ENCODE measurements around the gene LIPE. TPM values are rescaled to one million over a fixed set of nuclear protein-coding genes. Genes with fewer than 3 reads are reported as not detected.

Gene LIPE
- total RNA-seq, 1 donor, result 3.0 TPM

DNA sequence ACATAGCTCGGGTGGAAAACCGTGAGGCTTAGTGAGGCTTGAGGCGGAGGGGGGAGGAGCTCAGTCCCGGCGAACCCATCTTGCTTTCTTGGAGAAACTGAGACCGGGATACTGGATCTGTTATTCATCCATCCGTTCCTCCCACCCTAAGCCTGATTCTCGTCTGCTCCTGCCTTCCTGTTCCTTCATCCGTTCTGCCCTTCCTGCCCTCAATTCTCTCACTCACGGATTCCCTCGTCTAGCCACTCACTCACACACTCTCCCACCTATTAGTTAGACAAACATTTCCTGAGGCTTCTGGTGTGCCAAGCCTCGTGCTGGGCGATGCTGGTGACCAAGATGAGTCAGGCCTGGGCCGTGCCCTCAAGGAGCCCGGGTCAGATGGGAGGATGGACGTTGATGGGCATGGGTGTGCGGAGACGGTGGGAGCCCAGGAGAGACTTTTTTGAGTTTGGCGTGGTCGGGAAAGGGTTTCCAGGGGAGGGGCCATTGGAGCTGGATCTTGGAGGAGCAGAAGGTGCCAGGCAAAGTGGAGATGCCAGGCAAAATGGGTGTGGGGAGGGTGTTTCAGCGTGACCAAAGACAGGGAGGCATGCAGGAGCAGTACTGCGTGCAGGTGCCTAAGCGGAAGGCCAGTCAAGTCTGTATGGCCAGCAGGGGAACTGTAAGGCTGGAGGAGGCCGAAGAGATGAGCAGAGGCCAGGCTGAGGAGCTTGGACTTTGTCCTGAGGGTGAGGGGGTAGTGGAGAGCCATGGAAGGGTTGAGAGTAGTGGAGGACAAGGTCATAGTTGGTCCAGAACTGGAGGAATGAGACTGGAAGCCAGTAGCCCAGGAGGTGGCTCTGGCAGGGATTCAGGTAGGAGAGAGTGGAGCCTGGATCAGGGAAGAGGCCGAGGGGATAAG is 29.7 kb downstream of the LIPE start:
- no peak for TF ChIP-seq CTCF (IDR thresholded peaks at IDR 0.05; ENCODE audit: insufficient read depth, low read depth, low read length)
- DNase-seq (ENCODE audit: low read depth), result no peak
- H3K4me3 ChIP-seq (ENCODE audit: low read depth, low read length), result peak overlapping the region; percentile 75

DNA sequence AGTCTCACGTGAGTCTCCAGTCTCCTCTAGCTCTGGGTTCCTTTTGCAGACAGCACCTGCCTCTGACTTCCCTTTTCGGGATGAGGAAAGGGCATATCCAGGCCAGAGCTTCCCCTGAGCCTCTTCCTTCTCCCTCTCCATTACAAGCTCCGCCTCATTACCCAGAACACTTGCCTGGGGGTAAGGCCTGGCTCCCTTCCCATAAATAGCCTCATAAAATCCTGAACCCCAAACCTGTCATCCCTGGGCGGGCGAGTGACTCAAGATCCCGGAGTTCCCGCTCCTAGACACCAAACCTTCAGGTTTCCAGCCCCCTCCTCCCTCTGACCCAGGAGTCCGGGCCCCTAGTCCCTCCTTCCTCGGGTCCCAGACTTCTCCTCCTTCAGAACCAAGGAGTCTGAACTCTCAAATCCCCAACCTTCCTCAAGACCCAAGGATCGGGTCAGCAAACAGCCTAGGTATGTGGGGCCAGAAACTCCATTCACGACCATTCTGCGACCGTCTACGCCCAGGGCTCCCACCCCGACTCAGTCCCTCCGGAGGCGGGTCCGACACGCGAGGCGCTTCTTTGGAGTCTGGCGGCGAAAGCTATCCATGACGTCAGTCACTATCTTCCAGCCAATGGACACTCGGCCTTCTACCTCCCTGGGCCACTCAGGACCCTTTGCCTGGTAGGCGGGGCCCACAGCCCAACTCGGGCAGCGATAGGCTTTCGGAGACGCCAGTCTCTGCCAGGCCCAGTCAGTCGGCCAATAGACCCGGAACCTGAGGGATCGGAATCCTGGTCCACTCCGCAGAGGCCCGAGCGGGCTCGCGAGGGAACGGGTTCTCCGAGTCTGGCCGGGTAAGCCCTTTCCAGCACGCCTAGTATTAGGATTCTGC is 30.6 kb downstream of the LIPE start:
- TF ChIP-seq CTCF (IDR thresholded peaks at IDR 0.05; ENCODE audit: insufficient read depth, low read depth, low read length), result no peak
- peak overlapping the region; percentile 75 for H3K4me3 ChIP-seq (ENCODE audit: low read depth, low read length)
- peak; percentile 99 for DNase-seq (ENCODE audit: low read depth)

DNA sequence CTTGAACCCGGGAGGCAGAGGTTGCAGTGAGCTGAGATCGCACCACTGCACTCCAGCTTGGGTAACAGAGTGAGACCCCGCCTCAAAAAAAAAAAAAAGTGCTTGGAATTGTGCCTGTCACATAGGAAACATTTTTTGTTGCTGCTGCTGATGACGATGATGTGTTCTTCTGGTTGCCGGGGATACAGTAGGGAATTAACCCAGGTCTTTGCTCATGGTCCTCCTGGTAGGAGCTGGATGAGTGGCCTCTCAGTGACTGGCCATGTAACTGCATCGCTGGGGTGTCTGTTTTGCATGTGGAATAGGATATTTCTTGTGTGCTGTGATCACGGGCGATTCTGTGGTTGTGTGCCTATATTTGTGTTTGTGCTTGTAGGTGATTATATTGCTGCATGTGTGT is 32.4 kb downstream of the LIPE start:
- DNase-seq (ENCODE audit: low read depth), result no peak
- no peak overlapping the region for H3K4me3 ChIP-seq (ENCODE audit: low read depth, low read length)
- TF ChIP-seq CTCF (IDR thresholded peaks at IDR 0.05; ENCODE audit: insufficient read depth, low read depth, low read length), result no peak

DNA sequence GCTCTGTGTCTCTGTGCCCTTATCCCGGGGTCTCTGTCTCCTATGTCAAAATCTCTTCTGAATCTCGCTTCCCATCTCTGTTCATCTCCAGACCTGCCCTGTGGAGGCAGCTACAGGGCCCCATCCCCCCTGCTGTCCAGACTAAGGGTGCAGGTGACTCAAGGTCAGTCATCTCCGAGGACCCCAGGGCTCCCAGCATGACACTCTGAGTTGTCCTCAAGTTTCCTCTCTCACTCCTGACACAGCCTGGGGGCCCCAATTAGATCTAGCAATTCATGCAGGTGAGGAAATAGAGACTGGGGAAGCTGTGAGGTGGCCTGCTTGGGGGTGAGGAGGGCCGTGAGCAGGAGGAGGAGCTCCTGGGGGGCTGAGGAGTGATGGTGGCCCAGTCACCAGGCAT is 35.0 kb downstream of the LIPE start:
- no peak overlapping the region for H3K4me3 ChIP-seq (ENCODE audit: low read depth, low read length)
- no peak for DNase-seq (ENCODE audit: low read depth)
- TF ChIP-seq CTCF (IDR thresholded peaks at IDR 0.05; ENCODE audit: insufficient read depth, low read depth, low read length), result no peak

DNA sequence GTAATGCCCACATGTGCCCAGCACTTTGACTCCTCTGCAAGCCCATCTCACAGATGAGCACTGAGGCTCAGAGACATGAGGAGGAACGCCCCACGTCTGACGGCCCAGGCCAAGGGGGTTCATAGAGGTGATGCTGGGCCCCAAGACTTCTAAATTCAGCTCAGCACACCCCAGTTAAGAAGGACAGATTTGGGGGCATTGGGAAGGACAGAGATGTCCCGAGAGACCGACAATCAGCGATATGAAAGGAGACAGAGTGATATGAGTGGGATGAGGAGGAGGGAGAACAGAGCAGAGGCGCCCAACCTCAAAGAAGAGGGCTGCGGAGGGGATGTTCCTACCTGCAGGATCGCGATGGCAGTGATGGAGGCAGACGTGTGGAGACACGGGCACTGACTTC is 37.3 kb downstream of the LIPE start, which contains the start of gene CNFN:
Gene CNFN, minus strand, starts transcription at position 399 of the 400 bp plus-strand sequence. CDS start 1,260 bp downstream, outside the sequence.
- no peak for TF ChIP-seq CTCF (IDR thresholded peaks at IDR 0.05; ENCODE audit: insufficient read depth, low read depth, low read length)
- no peak for DNase-seq (ENCODE audit: low read depth)
- no peak within 1 kb of the TSS for H3K4me3 ChIP-seq (ENCODE audit: low read depth, low read length)

- DNase-seq (ENCODE audit: low read depth), result no peak
- TF ChIP-seq CTCF (IDR thresholded peaks at IDR 0.05; ENCODE audit: insufficient read depth, low read depth, low read length), result no peak
- no peak overlapping the region for H3K4me3 ChIP-seq (ENCODE audit: low read depth, low read length)
These were observed 38.2 kb downstream of the LIPE start for GRCh38 chr19:42388851-42389489.
